Measurements from ENCODE around the gene PSAPL1.

- TF ChIP-seq CTCF (IDR thresholded peaks at IDR 0.05): no peak
- no peak for TF ChIP-seq POLR2A (IDR thresholded peaks at IDR 0.05)
Observed at GRCh38 chr4:7464259-7464655, 29.5 kb upstream of the PSAPL1 start.
